GM15510 (cell line): ENCODE results near the gene ARAP3.
A peak's percentile ranks its signal among the peaks of the same experiment; 100 is the strongest.

Source experiments
- POLR2A ChIP-seq: IDR thresholded peaks from 3 replicates; pipeline ENCODE4 v1.6.1; 2011; ENCODE audit warnings: borderline replicate concordance; ENCODE audit not compliant: insufficient read length; ENCODE audit errors: extremely low read depth

Gene ARAP3

DNA sequence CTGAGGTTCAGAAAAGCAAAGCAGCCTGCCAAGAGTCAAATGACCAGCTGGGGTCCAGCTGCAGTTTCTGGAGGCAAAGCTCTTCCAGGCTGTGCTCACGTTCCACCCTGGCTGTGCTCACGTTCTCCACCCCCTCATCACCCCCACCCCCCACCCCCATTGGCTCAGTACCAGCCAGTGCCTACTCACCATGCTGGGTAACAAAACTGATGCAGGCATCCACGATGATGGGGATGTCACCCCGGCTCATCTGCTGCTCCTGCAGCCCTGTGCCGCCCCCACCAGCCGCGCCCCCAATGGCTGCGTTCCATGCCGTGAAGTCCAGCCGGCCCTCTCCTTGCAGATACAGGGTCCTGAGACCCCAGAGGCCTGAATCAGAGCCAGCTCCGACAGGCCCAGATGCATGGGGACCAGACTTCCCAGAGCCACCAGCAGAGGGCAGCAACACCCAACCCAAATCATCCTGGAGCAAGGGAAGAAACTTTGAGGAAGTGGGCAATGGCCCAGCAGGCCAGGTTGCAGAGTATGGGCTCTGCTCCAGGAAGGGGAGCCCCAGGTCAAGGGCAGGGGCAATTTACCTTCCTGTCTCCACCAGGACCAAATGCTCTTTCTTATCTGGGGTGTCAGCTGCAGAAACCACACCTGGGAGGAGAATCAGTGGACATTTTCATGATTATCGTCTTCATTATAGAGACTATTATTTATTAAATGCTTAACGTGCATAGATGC is 17.1 kb downstream of the ARAP3 start:
- no peak for TF ChIP-seq POLR2A

DNA sequence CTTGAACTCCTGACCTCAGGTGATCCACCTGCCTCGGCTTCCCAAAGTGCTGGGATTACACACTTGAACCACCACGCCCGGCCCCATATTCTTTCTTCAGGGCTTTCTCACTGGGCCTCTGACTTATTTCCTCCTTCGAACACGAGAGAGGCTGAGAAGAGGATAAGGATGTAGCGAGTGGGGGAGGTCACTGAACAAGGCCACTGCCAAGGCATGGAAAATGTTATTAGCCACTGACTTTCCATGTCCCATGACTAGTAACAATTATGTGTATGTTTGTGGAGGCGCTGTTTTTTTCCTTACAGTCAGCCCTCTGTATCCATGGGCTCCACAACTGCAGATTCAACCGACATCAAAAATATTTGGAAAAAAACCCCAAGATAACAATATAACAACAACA is 18.5 kb downstream of the ARAP3 start:
- no peak for TF ChIP-seq POLR2A

DNA sequence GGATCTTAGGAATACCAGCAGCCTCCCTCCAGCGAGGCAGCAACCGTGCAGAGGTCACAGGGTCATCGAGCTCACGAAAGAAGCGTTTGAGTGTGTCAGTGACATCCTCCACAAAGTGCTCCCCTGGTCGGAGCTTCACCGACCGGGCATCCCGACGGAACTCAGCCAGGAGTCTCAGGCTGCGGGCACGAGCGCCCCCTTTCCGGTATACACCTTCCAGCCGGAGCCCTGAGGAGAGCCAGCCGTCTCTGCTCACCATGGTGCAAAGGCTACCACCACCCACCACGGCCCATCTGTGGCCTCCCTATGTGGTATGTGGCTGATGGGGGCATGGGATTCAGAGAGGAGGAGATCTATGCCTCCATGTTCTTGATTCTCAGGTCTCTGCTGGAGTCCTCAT is 20.0 kb downstream of the ARAP3 start:
- TF ChIP-seq POLR2A, result no peak

DNA sequence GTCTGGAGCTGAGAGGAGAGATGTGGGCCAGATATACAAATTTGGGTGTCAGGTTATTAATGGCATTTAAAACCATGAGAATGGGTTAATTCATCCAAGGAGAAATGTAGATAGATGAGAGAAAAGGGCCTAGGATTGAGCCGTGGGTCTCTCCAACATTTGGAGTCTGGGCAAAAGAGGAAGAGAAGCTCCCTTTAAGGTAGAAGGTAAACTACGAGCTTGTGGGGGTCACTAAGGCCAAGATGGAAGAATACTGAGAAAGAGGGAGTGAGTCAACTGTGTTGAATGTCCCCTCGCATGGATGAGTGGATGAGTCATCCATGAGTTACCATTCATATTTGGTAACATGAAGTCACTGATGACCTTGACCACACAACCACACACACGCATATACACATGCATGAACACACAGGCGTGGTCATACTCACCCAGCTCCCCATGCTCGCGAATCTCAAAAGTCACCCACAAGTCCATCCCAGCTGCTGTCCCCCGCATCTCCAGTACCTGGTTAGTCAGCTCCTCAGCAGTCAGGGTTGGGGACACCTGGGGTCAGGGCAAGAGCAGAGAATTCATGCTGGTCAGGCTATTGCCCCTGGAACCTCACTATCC is 24.0 kb downstream of the ARAP3 start:
- TF ChIP-seq POLR2A, result no peak

DNA sequence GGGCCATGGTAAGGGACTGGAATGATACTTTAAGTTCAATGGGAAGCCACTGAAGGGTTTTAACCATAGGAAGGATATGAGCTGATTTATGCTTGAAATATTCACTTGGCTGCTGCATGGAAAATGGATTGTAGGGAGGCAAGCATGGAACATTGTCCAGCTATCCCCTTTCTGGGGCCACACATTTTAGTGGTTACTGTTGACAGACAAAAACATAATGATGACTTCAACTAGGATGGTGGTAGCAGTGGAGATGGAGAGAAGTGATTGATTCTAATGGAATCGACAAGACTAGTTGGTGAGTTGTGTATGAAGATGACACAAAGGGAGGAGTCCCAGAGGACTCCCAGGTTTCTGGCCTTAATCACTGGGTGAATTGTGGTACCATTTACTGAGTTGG is 24.6 kb downstream of the ARAP3 start:
- no peak for TF ChIP-seq POLR2A

DNA sequence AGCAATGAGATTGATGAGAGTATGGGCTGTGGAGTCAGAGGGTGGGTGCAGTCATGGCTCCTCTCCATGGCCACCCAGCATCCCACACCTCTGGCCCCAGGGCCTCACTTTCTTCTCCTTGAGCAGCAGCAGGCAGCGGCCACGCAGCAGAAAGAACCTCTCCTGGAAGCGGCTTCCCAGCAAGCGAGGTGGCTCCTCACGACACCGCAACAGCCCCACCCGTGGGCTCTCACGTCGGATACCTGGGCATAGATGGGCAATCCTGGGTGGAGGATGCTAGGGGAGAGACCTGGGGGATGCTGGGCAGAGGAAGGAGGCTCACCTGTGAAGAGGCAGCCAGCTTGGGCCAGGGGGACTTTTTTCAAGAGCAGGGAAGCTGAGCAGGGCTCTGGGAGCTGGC is 25.6 kb downstream of the ARAP3 start:
- no peak for TF ChIP-seq POLR2A

DNA sequence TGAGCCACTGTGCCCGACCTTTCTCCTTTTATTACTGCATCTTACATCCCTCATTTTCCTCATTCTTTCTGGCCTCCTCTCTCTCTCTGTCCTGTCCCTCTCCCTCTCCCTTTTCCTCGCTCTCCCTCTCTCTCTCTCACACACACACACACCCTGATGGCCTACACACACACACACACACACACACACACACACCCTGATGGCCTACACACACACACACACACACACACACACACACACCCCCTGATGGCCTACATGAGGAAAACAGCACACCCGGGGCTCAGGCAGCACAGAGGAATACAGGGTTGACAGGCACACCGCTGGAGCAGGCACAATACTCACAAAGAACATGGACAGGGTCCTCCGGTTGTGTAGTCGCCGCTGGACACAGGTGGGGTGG is 27.0 kb downstream of the ARAP3 start:
- no peak for TF ChIP-seq POLR2A

DNA sequence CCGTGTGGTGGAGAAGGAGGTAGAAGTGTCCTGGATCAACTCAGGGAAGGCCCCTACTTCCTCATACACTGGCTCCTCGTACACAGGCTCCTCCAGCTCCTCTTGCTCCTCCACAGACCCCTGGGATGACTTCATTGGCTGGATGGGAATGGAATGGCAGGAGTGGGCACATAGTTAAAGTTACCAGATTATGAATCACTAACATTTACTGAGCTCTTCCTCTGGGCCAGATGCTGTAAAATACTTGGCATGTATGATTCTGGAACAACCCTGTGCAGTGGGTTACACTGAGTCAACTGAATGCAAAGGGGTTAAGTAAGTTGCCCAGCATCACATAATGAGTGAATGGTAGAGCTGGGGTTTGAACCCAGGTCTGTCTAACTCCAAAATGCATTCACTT is 27.7 kb downstream of the ARAP3 start:
- no peak for TF ChIP-seq POLR2A

DNA sequence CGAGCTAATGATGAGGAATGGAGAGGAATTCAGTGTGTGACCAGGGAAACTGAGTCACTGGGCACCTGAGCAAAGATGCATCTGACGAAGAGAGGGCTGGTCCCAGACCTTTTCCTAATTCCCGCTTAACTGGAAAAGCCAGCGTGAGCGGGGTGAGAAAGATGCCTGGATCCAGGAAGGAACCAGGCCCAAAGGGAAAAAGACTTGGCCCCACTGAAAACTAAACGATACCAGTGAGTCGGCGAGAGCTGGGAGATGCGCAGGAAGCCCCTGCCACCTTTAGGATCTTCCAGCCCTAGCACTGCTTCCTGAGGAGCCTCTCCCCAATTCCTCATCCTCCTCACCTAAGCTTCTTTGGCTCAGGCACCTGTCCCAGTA is 30.3 kb downstream of the ARAP3 start:
- TF ChIP-seq POLR2A, result no peak

DNA sequence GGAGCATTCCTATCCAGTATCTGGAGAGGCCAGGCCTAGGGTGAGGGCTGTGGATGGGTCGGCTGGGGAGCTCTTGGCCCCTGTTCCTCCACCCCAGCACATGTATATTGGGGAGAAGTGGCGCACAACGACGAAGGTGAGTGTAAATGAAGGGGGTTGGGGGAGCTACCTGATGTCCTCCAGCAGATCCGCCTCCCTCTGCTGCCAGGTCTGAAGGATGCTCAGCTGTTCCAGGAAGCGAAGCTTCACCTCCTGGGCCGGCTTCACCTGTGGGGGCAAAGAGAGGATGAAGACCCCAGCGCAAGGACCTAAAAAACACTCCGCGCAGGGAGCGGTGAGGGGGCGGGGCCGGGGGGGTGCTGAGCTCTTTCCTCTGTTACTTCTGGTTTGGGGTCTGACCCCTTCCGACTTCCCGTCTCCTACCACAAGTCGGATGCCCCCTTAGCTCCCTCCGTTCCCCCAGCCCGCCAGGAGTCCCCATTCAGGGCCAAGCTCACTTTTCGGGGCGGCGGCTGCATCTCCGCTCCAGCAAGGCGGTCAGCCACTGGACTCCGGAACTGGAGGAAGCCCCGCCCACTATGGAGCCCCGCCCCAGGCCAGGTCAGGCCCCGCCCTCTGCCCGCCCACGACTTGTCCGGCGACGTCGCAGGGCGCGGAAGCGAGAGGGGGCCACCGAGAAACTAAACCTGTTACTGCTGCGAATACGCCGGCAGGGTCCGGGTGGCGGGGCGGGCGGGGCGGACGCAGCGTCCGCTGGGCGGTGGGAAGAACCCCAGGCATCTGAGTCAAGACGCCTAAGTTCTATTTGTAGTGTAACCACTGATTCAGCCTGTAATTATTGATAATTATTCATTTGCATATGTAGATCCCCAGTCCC is 30.9 kb downstream of the ARAP3 start, which contains the start of gene FCHSD1:
Gene FCHSD1 (minus strand): TSS at position 568 of the 877 bp plus-strand sequence. CDS start 50 bp downstream, at position 518.
- peak; percentile 61 for TF ChIP-seq POLR2A

DNA sequence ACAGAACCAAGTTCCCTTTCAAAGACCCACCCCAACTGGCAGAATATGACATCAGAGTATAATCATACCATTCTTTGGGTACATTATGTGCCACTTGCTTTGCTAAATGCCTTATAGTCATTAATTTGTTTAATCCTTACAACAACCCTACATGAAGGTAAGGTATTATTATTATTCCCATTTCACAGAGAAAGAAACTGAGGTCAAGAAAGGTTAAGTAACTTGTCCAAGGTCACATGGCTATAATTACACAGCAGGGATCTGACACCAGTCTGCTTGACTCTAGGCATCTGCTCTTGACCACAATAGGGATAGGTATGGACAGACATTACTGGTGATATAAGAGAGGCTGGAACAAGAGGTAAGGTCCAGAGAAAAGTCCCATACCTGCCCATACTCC is 32.1 kb downstream of the ARAP3 start:
- TF ChIP-seq POLR2A, result no peak

DNA sequence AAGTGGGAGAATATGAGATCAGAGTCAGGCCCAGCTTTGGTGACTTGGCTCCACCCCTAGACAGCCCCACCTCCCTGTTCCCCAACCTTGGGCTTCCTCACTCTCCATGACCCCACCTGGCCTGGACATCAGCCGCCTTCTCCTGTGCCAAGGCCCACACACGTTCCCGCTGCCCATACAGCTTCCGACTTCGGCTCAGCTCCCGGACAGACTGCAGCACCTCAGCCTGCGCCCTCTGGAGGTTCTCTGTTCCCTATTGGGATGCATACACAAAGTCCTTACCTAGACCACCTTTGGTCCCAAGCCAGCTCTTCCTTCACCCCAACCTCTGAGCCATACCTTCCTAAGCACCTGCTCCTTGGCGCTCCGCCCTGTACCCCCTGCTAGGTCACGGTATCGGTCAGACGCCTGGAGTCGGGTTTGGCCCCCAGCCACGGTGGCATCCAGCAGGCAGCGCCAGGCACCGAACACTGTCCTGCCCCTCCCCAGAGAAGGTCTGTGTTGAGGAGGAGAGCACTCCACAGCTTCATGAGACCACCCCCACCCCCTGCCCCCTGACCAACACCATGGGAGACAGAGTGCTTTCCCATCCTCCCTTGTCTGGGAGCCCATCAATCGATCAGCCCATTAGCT is 32.9 kb downstream of the ARAP3 start:
- TF ChIP-seq POLR2A, result no peak

DNA sequence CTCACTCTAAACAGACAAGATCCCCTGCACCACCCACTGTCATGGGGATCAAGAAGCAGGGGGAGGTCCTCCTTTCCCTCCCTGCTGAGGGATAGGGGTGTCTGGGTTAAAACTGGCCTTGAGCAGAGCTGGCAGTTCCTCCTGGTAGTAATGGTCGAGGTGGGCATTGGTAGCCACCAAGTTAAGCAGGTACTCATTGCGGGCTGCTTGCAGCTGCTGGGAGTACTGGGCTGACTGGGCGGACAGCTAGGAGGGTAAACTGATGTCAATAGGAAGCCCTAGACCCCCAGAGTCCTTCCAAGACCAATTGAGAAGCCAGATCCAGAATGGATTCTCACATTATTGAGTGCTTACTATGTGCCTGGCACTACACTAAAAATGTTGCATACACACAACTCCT is 34.2 kb downstream of the ARAP3 start:
- TF ChIP-seq POLR2A, result no peak

DNA sequence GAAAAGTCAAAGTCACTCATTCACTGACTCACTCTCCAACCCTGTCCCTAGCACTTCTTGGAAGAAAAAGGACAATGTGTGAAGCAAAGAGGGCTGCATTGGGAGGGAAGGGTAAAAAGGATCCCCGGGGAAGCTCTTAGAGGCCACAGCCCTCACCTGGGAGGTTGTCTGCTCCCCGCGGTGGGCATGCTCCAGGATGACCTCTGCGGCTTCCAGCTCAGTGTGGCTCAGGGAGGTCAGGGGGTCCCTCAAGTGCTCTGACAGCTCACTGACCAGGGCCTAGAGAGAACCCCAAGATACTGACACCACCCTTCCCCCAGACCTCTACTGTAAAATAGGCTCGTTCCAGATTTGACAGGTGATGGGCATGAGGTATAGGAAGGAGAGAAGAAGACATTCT is 34.8 kb downstream of the ARAP3 start:
- TF ChIP-seq POLR2A, result no peak

DNA sequence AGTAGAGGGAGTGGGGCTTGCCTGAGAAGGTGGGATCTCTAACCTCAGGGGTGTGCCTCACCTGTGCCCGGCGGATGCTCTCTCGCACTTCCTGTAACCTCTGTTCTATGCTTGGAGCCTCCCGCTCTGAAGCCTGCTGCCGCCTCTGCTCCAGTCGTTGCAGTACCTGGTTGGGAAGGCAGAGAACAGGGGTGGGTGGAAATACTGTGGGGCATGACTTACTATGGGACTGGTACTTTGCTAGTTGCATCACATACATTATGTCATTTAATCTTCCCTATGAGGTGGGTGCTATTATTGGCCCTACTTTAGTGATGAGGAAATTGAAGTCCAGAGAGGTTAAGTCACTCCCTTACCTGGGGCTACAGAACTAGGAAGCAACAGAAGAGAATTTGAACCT is 36.0 kb downstream of the ARAP3 start:
- no peak for TF ChIP-seq POLR2A
